Spleen (tissue), 11 donors: ENCODE measurements around the gene MGAT4A. TPM values are rescaled to one million over a fixed set of nuclear protein-coding genes. Genes with fewer than 3 reads are reported as not detected.
A peak's percentile ranks its signal among the peaks of the same experiment; 100 is the strongest.
"Not testable (repeated sequence)": the region's sequence is repeated elsewhere in the genome, so short reads cannot be mapped to it uniquely, and the experiment has no call there.

Experiments used
- DNase-seq: peaks from one replicate; pipeline ENCODE4 v3.0.0-alpha.2; 2020
- H3K27ac ChIP-seq, 8 donors: fragments of 200-600 bp; sonication (generic) in 7 of 8; 1 replicate in 4 of 8; 2 replicates in 4 of 8; pipeline versions ENCODE4 v1.5.0 to v1.8.0; 2016 to 2021; ENCODE audit warnings: inconsistent platforms in 4 of 8, mild to moderate bottlenecking in 4 of 8, moderate library complexity in 1 of 8
- H3K27me3 ChIP-seq, 7 donors: fragments of 200-600 bp; sonication (generic) in 6 of 7; replicated peaks in 1 of 7; 1 replicate in 4 of 7; 2 replicates in 3 of 7; pipeline versions ENCODE4 v1.5.0 to v1.8.0; 2016 to 2021; ENCODE audit warnings: inconsistent platforms in 3 of 7, mild to moderate bottlenecking in 1 of 7
- H3K36me3 ChIP-seq, 6 donors: fragments of 200-600 bp; sonication (generic) in 5 of 6; 1 replicate in 4 of 6; 2 replicates in 2 of 6; pipeline versions ENCODE4 v1.5.0 to v1.8.0; 2016 to 2021; ENCODE audit warnings: inconsistent platforms in 2 of 6
- H3K4me1 ChIP-seq, 6 donors: fragments of 200-600 bp; sonication (generic) in 5 of 6; 1 replicate in 3 of 6; 2 replicates in 3 of 6; pipeline versions ENCODE4 v1.5.0 to v1.8.0; 2016 to 2021; ENCODE audit warnings: inconsistent platforms in 3 of 6
- H3K4me3 ChIP-seq, 8 donors: fragments of 200-600 bp; sonication (generic) in 7 of 8; 1 replicate in 4 of 8; 2 replicates in 4 of 8; pipeline versions ENCODE4 v1.5.0 to v1.8.0; 2016 to 2021; ENCODE audit warnings: inconsistent platforms in 4 of 8, mild to moderate bottlenecking in 4 of 8, moderate library complexity in 2 of 8
- H3K9me3 ChIP-seq, 8 donors: fragments of 200-600 bp; sonication (generic) in 7 of 8; 1 replicate in 4 of 8; 2 replicates in 4 of 8; pipeline versions ENCODE4 v1.5.0 to v1.8.0; 2016 to 2021; ENCODE audit warnings: inconsistent platforms in 4 of 8
- CTCF ChIP-seq, 11 experiments: fragments of 200-600 bp in 7 of 11; fragments of 450-650 bp in 4 of 11; sonication (generic) in 4 of 11; IDR thresholded peaks in 8 of 11; conservative IDR thresholded peaks in 3 of 11; 1 replicate in 7 of 11; 2 replicates in 4 of 11; pipeline versions ENCODE4 v1.4.0 to v1.8.0; 2016 to 2021; ENCODE audit warnings: antibody characterized with exemption in 11 of 11, inconsistent platforms in 4 of 11, mild to moderate bottlenecking in 1 of 11
- POLR2A ChIP-seq, 3 donors: fragments of 450-650 bp; IDR thresholded peaks; one replicate each; pipeline ENCODE4 v1.5.1; 2017; ENCODE audit warnings: antibody characterized with exemption in 3 of 3, mild to moderate bottlenecking in 1 of 3
- POLR2AphosphoS5 ChIP-seq, 3 donors: sonication (generic); formaldehyde crosslinking; IDR thresholded peaks; one replicate each; pipeline ENCODE4 v1.5.1; 2017; ENCODE audit warnings: antibody characterized with exemption in 3 of 3
- WGBS, 5 donors: extraction: QIAGEN DNeasy Blood & Tissue Kit in 3 of 5; methylation state at CpG; one replicate each; pipeline versions ENCODE4 v1.1.5 to v1.1.7; 2013 to 2018; 5-methylcytosine and 5-hydroxymethylcytosine counted together
- intact Hi-C: fragments of 100-400 bp; cut with DNase I; formaldehyde crosslinking; loops from one replicate; pipeline ENCODE4 v1.15.0; 2023; ENCODE audit warnings: low total_unique reads
- polyA plus RNA-seq, 3 donors: library from polyadenylated mRNA; stranded (reverse); fragments of 200-250 nt; gene quantifications; one replicate each; pipeline ENCODE4 v1.2.1, GENCODE V29; 2013
- total RNA-seq, 7 donors: library from RNA; depleted of rRNA in 3 of 7; stranded (reverse); fragments of >200 nt in 3 of 7; fragmentation: NEBNext Ultra II Directional in 4 of 7; extraction: Animal tissue kit (Norgen Biotek cat#: 25700) in 4 of 7; gene quantifications; one replicate each; pipeline versions ENCODE4 v1.1.0 to v1.2.1, GENCODE V29; 2016 to 2021
- donor health status: healthy with polysubstance abuse.
- donor health status: DM: no; HTN: no; CAD: no; lungs with moderate emphysema.
- donor health status: DM: no; HTN: no; CAD: no.
- donor health status: Bipolar disorder and iron deficiency.
- donor health status: healthy.
- donor health status: DM: no; HTN: no; CAD: no.
- donor health status: DM: yes; HTN: yes; CAD: no.

The MGAT4A gene
- total and polyA plus RNA-seq, 10 donors = 5.7 to 45.9 (median 31.5) TPM

DNA sequence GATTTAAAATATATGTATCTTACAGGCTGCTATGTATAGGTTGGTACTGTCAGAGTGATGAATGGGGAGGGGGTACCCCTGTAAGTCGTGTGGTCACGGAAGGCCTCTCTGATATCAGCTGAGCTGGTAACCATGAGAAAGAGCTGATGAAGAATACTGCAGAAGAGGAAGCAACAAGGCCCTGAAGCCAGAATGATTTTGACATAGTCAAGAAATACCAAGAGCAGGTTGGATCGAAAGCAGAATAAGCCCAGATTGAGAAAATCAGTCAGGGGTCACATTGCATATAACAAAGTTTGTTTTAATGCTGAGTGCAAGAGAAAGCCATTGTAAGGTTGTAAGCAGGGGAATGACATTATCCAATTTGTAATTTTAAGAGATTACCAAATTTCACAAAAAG, 65.3 kb downstream of the MGAT4A start:
- no peaks in the 10 kb centered on the region for H3K27me3 ChIP-seq
- DNase-seq = no peak
- intact Hi-C loops = no loop called here
- peaks cover 0 to 6% (median 0%) of the 10 kb centered on the region in 8 donors for H3K9me3 ChIP-seq
- H3K27ac ChIP-seq = peak overlapping the region in 4 of 8 donors; percentile 32 to 85 (median 76)
- TF ChIP-seq POLR2AphosphoS5 (IDR thresholded peaks at IDR 0.05) = no peak
- TF ChIP-seq CTCF (IDR thresholded peaks at IDR 0.05 in 8 of 11, conservative IDR thresholded peaks at IDR 0.05 in 3 of 11) = no peak
- no peak for TF ChIP-seq POLR2A (IDR thresholded peaks at IDR 0.05)
- H3K36me3 ChIP-seq = peaks cover 0 to 37% (median 4%) of the 10 kb centered on the region in 6 donors
- no peak overlapping the region for H3K4me3 ChIP-seq
- WGBS, 5 donors = 62 to 87% (median 77%) methylated on average over 3 of the region's 3 CpGs
- peaks cover 0 to 31% (median 5%) of the 10 kb centered on the region in 6 donors for H3K4me1 ChIP-seq

DNA sequence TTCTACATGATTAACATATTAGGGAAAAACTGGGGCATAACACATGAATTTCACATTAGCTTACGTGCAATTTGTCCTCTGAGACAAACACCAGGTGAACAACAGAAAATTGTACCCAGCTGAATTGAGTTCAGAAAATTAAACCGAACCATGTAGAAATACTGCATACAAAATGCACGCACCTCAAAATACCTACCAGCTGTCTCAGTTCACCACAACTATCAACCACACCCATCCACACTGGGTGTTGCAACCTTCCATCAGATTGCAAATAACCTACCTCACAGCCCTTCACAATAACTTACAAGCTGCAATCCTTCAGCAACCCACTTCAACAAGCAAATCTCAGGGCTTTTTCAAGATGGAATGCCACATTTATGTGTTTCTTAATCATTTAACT, 66.6 kb downstream of the MGAT4A start:
- Histone ChIP-seq H3K27ac (peak overlapping the region; percentile 4 to 85 (median 70)), H3K36me3 (peaks cover 0 to 30% (median 4%) of the 10 kb centered on the region in 6 donors), H3K4me3 (peak overlapping the region in 1 of 8 donors; percentile 22), H3K4me1 (peaks cover 0 to 31% (median 5%) of the 10 kb centered on the region in 6 donors), H3K27me3 (no peaks in the 10 kb centered on the region), H3K9me3 (peaks cover 0 to 6% (median 0%) of the 10 kb centered on the region in 8 donors)
- TF ChIP-seq POLR2A (IDR thresholded peaks at IDR 0.05) (no peak), CTCF (IDR thresholded peaks at IDR 0.05 in 8 of 11, conservative IDR thresholded peaks at IDR 0.05 in 3 of 11) (no peak), POLR2AphosphoS5 (IDR thresholded peaks at IDR 0.05) (peak in 1 of 3 donors; percentile 42)
- intact Hi-C loops = no loop called here
- 51 to 66% (median 55%) methylated on average over 3 of the region's 3 CpGs for WGBS, 5 donors
- no peak for DNase-seq

GRCh38 chr2:98663511-98664090, 67.3 kb downstream of the MGAT4A start:
- Histone ChIP-seq H3K9me3 (peaks cover 0 to 6% (median 0%) of the 10 kb centered on the region in 8 donors), H3K27ac (peak overlapping the region; percentile 34 to 85 (median 70)), H3K4me1 (peaks cover 0 to 34% (median 5%) of the 10 kb centered on the region in 6 donors), H3K4me3 (peak overlapping the region in 1 of 8 donors; percentile 32), H3K27me3 (no peaks in the 10 kb centered on the region), H3K36me3 (peaks cover 0 to 25% (median 4%) of the 10 kb centered on the region in 6 donors)
- DNase-seq = no peak
- 79 to 84% (median 83%) methylated on average over 12 of the region's 12 CpGs for WGBS, 5 donors
- intact Hi-C loops = no loop called here
- no peak for TF ChIP-seq CTCF (IDR thresholded peaks at IDR 0.05 in 8 of 11, conservative IDR thresholded peaks at IDR 0.05 in 3 of 11)
- TF ChIP-seq POLR2AphosphoS5 (IDR thresholded peaks at IDR 0.05) = peak in 1 of 3 donors; percentile 22

DNA sequence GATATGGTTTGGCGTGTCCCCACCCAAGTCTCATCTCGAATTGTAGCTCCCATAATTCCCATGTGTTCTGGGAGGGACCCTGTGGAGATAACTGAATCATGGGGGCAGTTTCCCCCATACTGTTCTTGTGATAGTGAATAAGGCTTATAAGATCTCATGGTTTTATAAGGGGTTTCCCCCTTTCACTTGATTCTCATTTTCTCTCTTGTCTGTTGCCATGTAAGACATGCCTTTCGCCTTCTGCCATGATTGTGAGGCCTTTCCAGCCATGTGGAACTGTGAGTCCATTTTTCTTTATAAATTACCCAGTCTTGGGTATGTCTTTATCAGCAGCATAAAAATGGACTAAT, 71.5 kb downstream of the MGAT4A start:
- not testable (repeated sequence) for H3K9me3 ChIP-seq, DNase-seq, H3K27me3 ChIP-seq, H3K36me3 ChIP-seq
- Histone ChIP-seq H3K27ac (peak overlapping the region in 7 of 8 donors; percentile 12 to 78 (median 53)), H3K4me1 (peaks cover 0 to 58% (median 12%) of the 10 kb centered on the region in 6 donors), H3K4me3 (peak overlapping the region in 1 of 8 donors; percentile 36)
- intact Hi-C loops = loop anchor here (10.0 kb wide), 1 partner anchor 405 kb away; no protein-coding TSS in a partner anchor
- 84 to 93% (median 92%) methylated on average over 3 of the region's 3 CpGs for WGBS, 5 donors
